GM23248 (cell line): ENCODE measurements around the gene C1orf21. TPM values are rescaled to one million over a fixed set of nuclear protein-coding genes. Genes with fewer than 3 reads are reported as not detected.
A peak's percentile ranks its signal among the peaks of the same experiment; 100 is the strongest.

Experiments
- DNase-seq: peaks from one replicate; pipeline ENCODE4 v3.0.0-alpha.2; 2015
- H2AFZ ChIP-seq: fragments of 200-600 bp; sonication (generic); 2 replicates; pipeline ENCODE4 v1.6.1; 2016; ENCODE audit warnings: antibody characterized with exemption
- H3F3A ChIP-seq: fragments of 200-600 bp; sonication (generic); 2 replicates; pipeline ENCODE4 v1.6.1; 2016; ENCODE audit warnings: mild to moderate bottlenecking, antibody characterized with exemption, mixed run types; ENCODE audit not compliant: insufficient read depth
- H3K27ac ChIP-seq: fragments of 200-600 bp; sonication (generic); 2 replicates; pipeline ENCODE4 v1.5.1; 2016; ENCODE audit warnings: mild to moderate bottlenecking
- H3K27me3 ChIP-seq: fragments of 200-600 bp; sonication (generic); replicated peaks from 2 replicates; pipeline ENCODE4 v1.6.1; 2016; ENCODE audit warnings: mild to moderate bottlenecking; ENCODE audit not compliant: insufficient read depth
- H3K36me3 ChIP-seq: fragments of 200-600 bp; sonication (generic); 2 replicates; pipeline ENCODE4 v1.6.1; 2016; ENCODE audit warnings: low read depth, mild to moderate bottlenecking
- H3K4me1 ChIP-seq: fragments of 200-600 bp; sonication (generic); 2 replicates; pipeline ENCODE4 v1.6.1; 2016; ENCODE audit warnings: mild to moderate bottlenecking; ENCODE audit not compliant: insufficient read depth
- H3K4me2 ChIP-seq: fragments of 200-600 bp; sonication (generic); one replicate; pipeline ENCODE4 v1.6.1; 2016; ENCODE audit warnings: mild to moderate bottlenecking; ENCODE audit not compliant: unreplicated experiment
- H3K4me3 ChIP-seq: fragments of 200-600 bp; sonication (generic); 2 replicates; pipeline ENCODE4 v1.5.1; 2016; ENCODE audit warnings: mild to moderate bottlenecking
- H3K79me2 ChIP-seq: fragments of 200-600 bp; sonication (generic); 2 replicates; pipeline ENCODE4 v1.6.1; 2016; ENCODE audit warnings: mild to moderate bottlenecking; ENCODE audit not compliant: insufficient read depth
- H3K9ac ChIP-seq: fragments of 200-600 bp; sonication (generic); 2 replicates; pipeline ENCODE4 v1.6.1; 2016; ENCODE audit warnings: mild to moderate bottlenecking
- H3K9me2 ChIP-seq: fragments of 200-600 bp; sonication (generic); 2 replicates; pipeline ENCODE4 v1.6.1; 2016; ENCODE audit warnings: mixed run types, mild to moderate bottlenecking, moderate library complexity; ENCODE audit not compliant: insufficient read depth
- H3K9me3 ChIP-seq: fragments of 200-600 bp; sonication (generic); one replicate; pipeline ENCODE4 v1.6.1; 2017; ENCODE audit warnings: low read depth
- H4K20me1 ChIP-seq: fragments of 200-600 bp; sonication (generic); 2 replicates; pipeline ENCODE4 v1.6.0; 2016; ENCODE audit not compliant: insufficient read depth
- EZH2 ChIP-seq: fragments of 200-600 bp; sonication (generic); IDR thresholded peaks from 2 replicates; pipeline ENCODE4 v1.6.1; 2018; ENCODE audit warnings: antibody characterized with exemption, mild to moderate bottlenecking; ENCODE audit not compliant: insufficient read depth, poor library complexity, severe bottlenecking
- EZH2phosphoT487 ChIP-seq: fragments of 200-600 bp; sonication (generic); IDR thresholded peaks from 2 replicates; pipeline ENCODE4 v1.6.1; 2018; ENCODE audit warnings: antibody characterized with exemption, moderate library complexity, mild to moderate bottlenecking, low read depth; ENCODE audit not compliant: insufficient read depth
- WGBS, 2 experiments: methylation state at CpG; one replicate each; pipeline ENCODE4 v1.1.6; 2015 to 2017; ENCODE audit warnings: low lambda C conversion rate in 2 of 2, low coverage in 1 of 2; ENCODE audit errors: missing lambda C conversion rate in 2 of 2; 5-methylcytosine and 5-hydroxymethylcytosine counted together
- in situ Hi-C: fragments of 300-500 bp; cut with MboI; formaldehyde crosslinking; loops from 2 replicates; pipeline ENCODE4 v1.15.0; 2020
- polyA plus RNA-seq: library from polyadenylated mRNA; unstranded; fragments of >200 nt; fragmentation: Nextera tagmentation; extraction: Ambion mirVana; gene quantifications from 2 replicates; pipeline ENCODE4 v1.2.1, GENCODE V29; 2016
- total RNA-seq: library from RNA; depleted of rRNA; stranded (reverse); fragments of >200 nt; shearing (Covaris generic); gene quantifications from 2 replicates; pipeline ENCODE4 v1.2.3, GENCODE V29; 2014

C1orf21 gene
- total and polyA plus RNA-seq, 2 experiments from 2014 or later = 16.7 to 20.0 TPM

GRCh38 chr1:184366997-184367396 is 19.8 kb upstream of the C1orf21 start:
- DNase-seq = peak; percentile 15
- Histone ChIP-seq H3K27ac (no peak overlapping the region), H4K20me1 (no peaks in the 10 kb centered on the region), H3K4me1 (peaks cover 8% of the 10 kb centered on the region; the same call in 1 of the 2 replicates), H3K27me3 (no peaks in the 10 kb centered on the region), H3K9ac (no peak overlapping the region), H3K9me2 (no peaks in the 10 kb centered on the region), H3F3A (peaks cover 7% of the 10 kb centered on the region; the same call in 1 of the 2 replicates), H3K4me3 (no peak overlapping the region), H3K4me2 (no peak overlapping the region), H2AFZ (no peak overlapping the region), H3K79me2 (no peaks in the 10 kb centered on the region), H3K9me3 (no peaks in the 10 kb centered on the region), H3K36me3 (no peaks in the 10 kb centered on the region)
- WGBS, 2 experiments = 74% methylated on average over 11 of the region's 11 CpGs
- in situ Hi-C loops = no loop called here
- no peak for TF ChIP-seq EZH2
- TF ChIP-seq EZH2phosphoT487 = no peak

DNA sequence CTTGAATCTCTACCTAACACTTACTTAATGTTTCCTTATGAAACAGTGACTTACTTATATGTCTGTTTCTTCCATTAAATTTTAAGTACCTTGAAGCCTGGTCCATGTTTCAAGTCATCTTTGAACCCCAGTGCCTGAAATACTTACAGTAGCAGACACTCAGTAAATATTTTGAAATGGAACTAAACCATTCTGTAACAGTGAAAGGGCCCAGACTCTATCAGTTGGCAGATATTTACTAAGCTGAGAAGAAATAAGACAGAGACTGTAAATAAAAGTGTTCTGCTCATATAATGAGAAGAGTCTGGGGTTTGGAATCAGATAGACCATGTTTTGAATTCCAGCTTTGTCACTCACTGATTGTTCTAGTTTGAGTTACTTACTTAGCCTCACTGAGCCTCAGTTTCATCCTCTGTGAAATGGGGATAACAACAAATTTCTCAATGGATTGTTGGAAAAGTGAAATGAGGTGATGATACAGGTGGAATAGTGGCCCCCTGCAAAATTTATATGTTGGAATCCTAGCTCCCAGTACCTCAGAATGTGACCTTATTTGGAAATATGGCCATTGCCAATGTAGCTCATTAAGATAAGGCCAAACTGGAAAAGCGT is 19.3 kb upstream of the C1orf21 start:
- Histone ChIP-seq H2AFZ (no peak overlapping the region), H3K9ac (no peak overlapping the region), H3K4me2 (no peak overlapping the region), H3K27me3 (no peaks in the 10 kb centered on the region), H3K4me1 (peaks cover 6% of the 10 kb centered on the region; the same call in 1 of the 2 replicates), H3K4me3 (no peak overlapping the region), H3K79me2 (no peaks in the 10 kb centered on the region), H4K20me1 (no peaks in the 10 kb centered on the region), H3K9me2 (no peaks in the 10 kb centered on the region), H3K27ac (no peak overlapping the region), H3F3A (peaks cover 3% of the 10 kb centered on the region; the same call in 1 of the 2 replicates), H3K9me3 (no peaks in the 10 kb centered on the region), H3K36me3 (no peaks in the 10 kb centered on the region)
- 59 to 61% methylated on average over 1 of the region's 1 CpG for WGBS, 2 experiments
- in situ Hi-C loops = no loop called here
- TF ChIP-seq EZH2 (no peak), EZH2phosphoT487 (no peak)
- no peak for DNase-seq

GRCh38 chr1:184368354-184368753 is 18.5 kb upstream of the C1orf21 start:
- Histone ChIP-seq H3K27ac (no peak overlapping the region), H3K27me3 (no peaks in the 10 kb centered on the region), H4K20me1 (no peaks in the 10 kb centered on the region), H2AFZ (no peak overlapping the region), H3K4me1 (no peaks in the 10 kb centered on the region), H3K79me2 (no peaks in the 10 kb centered on the region), H3K9me3 (no peaks in the 10 kb centered on the region), H3K4me3 (no peak overlapping the region), H3K36me3 (no peaks in the 10 kb centered on the region), H3F3A (no peaks in the 10 kb centered on the region), H3K9ac (no peak overlapping the region), H3K4me2 (no peak overlapping the region), H3K9me2 (no peaks in the 10 kb centered on the region)
- 81 to 82% methylated on average over 2 of the region's 2 CpGs for WGBS, 2 experiments
- no peak for DNase-seq
- TF ChIP-seq EZH2 (no peak), EZH2phosphoT487 (no peak)
- in situ Hi-C loops = no loop called here

DNA sequence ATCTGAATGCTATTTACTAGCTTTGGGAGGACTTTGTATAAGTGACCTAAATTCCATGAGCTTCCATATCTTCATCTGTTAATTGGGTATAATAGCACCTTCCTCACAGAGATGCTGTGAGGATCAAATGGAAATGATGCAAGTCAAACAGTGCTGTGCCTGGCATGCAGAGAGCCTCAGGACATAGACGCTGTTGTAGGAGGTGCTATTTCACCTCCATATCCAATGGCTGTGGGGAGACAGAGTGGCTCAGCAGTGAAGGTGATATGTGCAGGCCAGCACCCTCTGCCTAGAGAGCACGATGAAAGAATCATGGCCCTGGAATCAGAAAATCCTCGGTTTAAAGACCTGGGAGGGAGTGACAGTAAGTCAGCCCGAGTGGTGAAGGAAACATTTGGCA is 16.0 kb upstream of the C1orf21 start:
- Histone ChIP-seq H3K9ac (no peak overlapping the region), H4K20me1 (no peaks in the 10 kb centered on the region), H3K4me3 (no peak overlapping the region), H3K27me3 (no peaks in the 10 kb centered on the region), H3K4me1 (no peaks in the 10 kb centered on the region), H3K4me2 (no peak overlapping the region), H3K79me2 (no peaks in the 10 kb centered on the region), H3F3A (no peaks in the 10 kb centered on the region), H2AFZ (no peak overlapping the region), H3K9me3 (no peaks in the 10 kb centered on the region), H3K36me3 (no peaks in the 10 kb centered on the region), H3K27ac (no peak overlapping the region), H3K9me2 (no peaks in the 10 kb centered on the region)
- 56 to 73% methylated on average over 4 of the region's 4 CpGs for whole genome bisulfite sequencing, 2 experiments
- no peak for DNase-seq
- no peak for TF ChIP-seq EZH2
- no peak for TF ChIP-seq EZH2phosphoT487
- in situ Hi-C loops = no loop called here
